ENCODE data around the gene TRIM8.

DNA sequence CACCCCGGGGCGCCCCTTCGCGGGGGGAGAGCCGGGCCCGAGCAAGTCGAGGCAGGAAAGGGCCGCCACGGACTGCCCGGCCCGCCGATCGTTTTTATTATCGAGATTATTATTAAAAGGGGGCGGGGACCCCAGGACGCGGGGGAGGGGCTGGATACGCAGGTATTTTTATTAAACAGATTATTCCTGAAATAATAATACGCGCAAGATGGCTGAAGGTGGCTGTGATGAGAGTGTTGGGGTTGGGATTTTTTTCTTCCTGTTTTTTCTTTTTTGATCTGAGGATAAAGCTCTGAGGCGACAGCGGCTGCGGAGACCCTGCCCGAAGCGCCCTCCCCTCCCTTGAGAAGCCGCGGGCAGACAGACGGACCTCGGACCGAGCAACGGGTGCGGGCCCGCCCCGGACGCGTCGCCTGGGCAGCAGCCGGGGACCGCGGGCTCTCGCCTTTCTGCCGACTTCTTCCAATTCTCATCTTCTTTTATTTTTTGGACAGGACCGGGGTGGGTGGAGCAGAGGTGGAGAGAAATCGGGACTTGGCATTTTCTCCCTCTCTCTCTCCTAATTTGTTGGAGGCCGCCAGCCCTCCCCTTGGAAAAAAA lies 1.4 kb upstream of the TRIM8 start:
- TF ChIP-seq CTCF (IDR thresholded peaks at IDR 0.05) (no peak), POLR2A (IDR thresholded peaks at IDR 0.05) (no peak)

All from lower leg skin (tissue), 3 donors.